CD4-positive, alpha-beta T cell treated with Interleukin-21 for 1 hour (primary cell): ENCODE measurements around the gene DDX39B.

Source experiments
- DNase-seq: peaks from one replicate; pipeline ENCODE4 v3.0.0-alpha.2; 2020

Gene DDX39B

GRCh38 chr6:31546958-31547726 is 5.3 kb upstream of the DDX39B start, which contains the start of gene NFKBIL1:
Gene NFKBIL1, plus strand, starts transcription at chr6:31547608. Its CDS starts 87 bp downstream, at chr6:31547695.
- peak; percentile 93 for DNase-seq

GRCh38 chr6:31546339-31546957 is 4.6 kb upstream of the DDX39B start, which contains the start of gene ATP6V1G2:
Gene ATP6V1G2, minus strand, starts transcription at chr6:31546608. Its CDS starts 49 bp downstream, at chr6:31546559.
- DNase-seq: peak; percentile 88

- DNase-seq: no peak
Measured at GRCh38 chr6:31545291-31545690, 3.5 kb upstream of the DDX39B start.

GRCh38 chr6:31544676-31545075 is 2.9 kb upstream of the DDX39B start:
- no peak for DNase-seq

- DNase-seq: no peak
Measured at GRCh38 chr6:31543639-31544038, 1.8 kb upstream of the DDX39B start.

- DNase-seq: peak; percentile 85
Measured at GRCh38 chr6:31541059-31541657, 645 bp downstream of the DDX39B start.

GRCh38 chr6:31540640-31541039 is 1.2 kb downstream of the DDX39B start:
- no peak for DNase-seq

GRCh38 chr6:31538805-31539400 is 2.9 kb downstream of the DDX39B start:
- DNase-seq: peak; percentile 47

- DNase-seq: no peak
Measured at GRCh38 chr6:31535538-31536324, 6.1 kb downstream of the DDX39B start.

- DNase-seq: no peak
Measured at GRCh38 chr6:31534521-31535040, 7.2 kb downstream of the DDX39B start.

GRCh38 chr6:31534011-31534410 is 7.8 kb downstream of the DDX39B start:
- DNase-seq: no peak

- DNase-seq: no peak
Measured at GRCh38 chr6:31533455-31533841, 8.4 kb downstream of the DDX39B start.

- no peak for DNase-seq
Measured at GRCh38 chr6:31532644-31533454, 9.0 kb downstream of the DDX39B start.

GRCh38 chr6:31531771-31532643 is 9.8 kb downstream of the DDX39B start:
- DNase-seq: no peak

- DNase-seq: no peak
Measured at GRCh38 chr6:31531162-31531561, 10.6 kb downstream of the DDX39B start.

GRCh38 chr6:31530659-31531058 is 11.1 kb downstream of the DDX39B start:
- no peak for DNase-seq

GRCh38 chr6:31529329-31530150 is 12.3 kb downstream of the DDX39B start:
- no peak for DNase-seq

- no peak for DNase-seq
Measured at GRCh38 chr6:31528821-31529328, 12.9 kb downstream of the DDX39B start, which contains the start of gene MCCD1. Gene MCCD1, plus strand, starts transcription at chr6:31528962. Its CDS starts 53 bp downstream, at chr6:31529015.

GRCh38 chr6:31528307-31528777 is 13.5 kb downstream of the DDX39B start:
- DNase-seq: no peak
